K562 (cell line): Measurements from ENCODE around the gene TMC2. TPM values are rescaled to one million over a fixed set of nuclear protein-coding genes. Genes with fewer than 3 reads are reported as not detected.

Experiments used
- ARNT ChIP-seq, 2 experiments: fragments of 450-650 bp; IDR thresholded peaks; 2 replicates each; pipeline ENCODE4 v1.6.1; 2016; ENCODE audit warnings: mild to moderate bottlenecking in 1 of 2
- BRD9 ChIP-seq: fragments of 450-650 bp; IDR thresholded peaks from 2 replicates; pipeline ENCODE4 v1.6.1; 2018; ENCODE audit warnings: low read depth; ENCODE audit not compliant: partially characterized antibody
- CBFA2T2 ChIP-seq: fragments of 450-650 bp; conservative IDR thresholded peaks from 2 replicates; pipeline ENCODE4 v1.6.1; 2017; ENCODE audit warnings: mild to moderate bottlenecking
- DACH1 ChIP-seq: fragments of 450-650 bp; IDR thresholded peaks from 2 replicates; pipeline ENCODE4 v1.6.1; 2018; ENCODE audit not compliant: partially characterized antibody
- FIP1L1 ChIP-seq: fragments of 200-400 bp; formaldehyde crosslinking; IDR thresholded peaks from 2 replicates; pipeline ENCODE4 v1.6.1; 2018; ENCODE audit warnings: mild to moderate bottlenecking, low read depth, low read length; ENCODE audit not compliant: poor library complexity, severe bottlenecking
- FOXP4 ChIP-seq: sonication (generic); formaldehyde crosslinking; IDR thresholded peaks from 2 replicates; pipeline ENCODE4 v1.8.0; 2022; ENCODE audit warnings: mild to moderate bottlenecking, missing genetic modification reagents, borderline replicate concordance
- IRF1 ChIP-seq: sonication (generic); formaldehyde crosslinking; IDR thresholded peaks from 2 replicates; pipeline ENCODE4 v1.8.0; 2022; ENCODE audit warnings: missing genetic modification reagents, mild to moderate bottlenecking, borderline replicate concordance
- KLF6 ChIP-seq: fragments of 250-450 bp; sonication (Bioruptor Pico); IDR thresholded peaks from 2 replicates; pipeline ENCODE4 v1.4.0; 2020; ENCODE audit warnings: mild to moderate bottlenecking, moderate library complexity, borderline replicate concordance
- MYC ChIP-seq, 2 experiments: fragments of 250-450 bp in 1 of 2; sonication (Bioruptor Pico) in 1 of 2; IDR thresholded peaks; 2 replicates each; pipeline versions ENCODE4 v1.5.1 to v1.6.1; 2012 to 2021; ENCODE audit warnings: low read depth in 2 of 2, borderline replicate concordance in 1 of 2, improper control_type of control experiment in 1 of 2, low read length in 1 of 2, mild to moderate bottlenecking in 1 of 2, moderate library complexity in 1 of 2
- NEUROD1 ChIP-seq: fragments of 150-350 bp; IDR thresholded peaks from 2 replicates; pipeline ENCODE4 v1.6.1; 2014; ENCODE audit warnings: borderline replicate concordance, low read length, low read depth; ENCODE audit not compliant: partially characterized antibody
- PHB2 ChIP-seq: fragments of 450-650 bp; IDR thresholded peaks from 2 replicates; pipeline ENCODE4 v1.6.1; 2017; ENCODE audit warnings: low read depth
- POLR2H ChIP-seq: IDR thresholded peaks from 2 replicates; pipeline ENCODE4 v1.6.1; 2016; ENCODE audit warnings: missing genetic modification characterization, low read depth, mild to moderate bottlenecking, control low read depth, missing compliant biosample characterization, moderate library complexity
- TCF3 ChIP-seq: sonication (generic); formaldehyde crosslinking; IDR thresholded peaks from 2 replicates; pipeline ENCODE4 v1.4.0; 2020; ENCODE audit warnings: mild to moderate bottlenecking, missing genetic modification reagents
- WHSC1 ChIP-seq: IDR thresholded peaks from one replicate; pipeline ENCODE4 v1.6.1; 2012; ENCODE audit warnings: low read length, control low read depth, inconsistent platforms
- ZEB2 ChIP-seq: fragments of 450-650 bp; IDR thresholded peaks from 2 replicates; pipeline ENCODE4 v1.6.1; 2016
- polyA plus RNA-seq, 8 experiments: library from polyadenylated mRNA; depleted of rRNA in 4 of 8; stranded (reverse) in 5 of 8; unstranded in 3 of 8; fragments of >200 nt; fragmentation: Nextera tagmentation in 2 of 8; fragmentation: Illumina TruSeq in 1 of 8; extraction: Ambion mirVana in 2 of 8; extraction: Trizol in 1 of 8; gene quantifications; 2 replicates each; pipeline versions ENCODE4 v1.2.1 to v1.2.3, GENCODE V29; 2011 to 2014; ENCODE audit warnings: inconsistent platforms in 1 of 8, missing spikeins in 1 of 8
- total RNA-seq, 7 experiments: library from RNA; depleted of rRNA in 6 of 7; stranded (reverse); fragments of >200 nt in 6 of 7; fragmentation: Illumina TruSeq in 2 of 7; extraction: Trizol in 2 of 7; gene quantifications; 2 replicates each; pipeline versions ENCODE4 v1.2.1 to v1.2.3, GENCODE V29; 2011 to 2021; ENCODE audit warnings: low replicate concordance in 1 of 7
- TF ChIP-seq, protein P1 (sequence below): fragments of 250-450 bp; sonication (Bioruptor Pico); IDR thresholded peaks from 2 replicates; pipeline ENCODE4 v1.5.1; 2021; ENCODE audit warnings: mild to moderate bottlenecking
- TF ChIP-seq, protein P2 (sequence below): fragments of 250-450 bp; sonication (Bioruptor Pico); IDR thresholded peaks from 2 replicates; pipeline ENCODE4 v1.4.0; 2020; ENCODE audit warnings: mild to moderate bottlenecking, moderate library complexity
- TF ChIP-seq, protein P3 (sequence below), 2 experiments: IDR thresholded peaks; 2 replicates each; pipeline ENCODE4 v1.6.1; 2012; ENCODE audit warnings: improper control_type of control experiment in 2 of 2, low read depth in 2 of 2, low read length in 2 of 2, borderline replicate concordance in 1 of 2

Gene TMC2
- total and polyA plus RNA-seq, 9 of the 15 experiments (the other 6 are each of a cell fraction or from before 2014, with no cell fraction given) = not detected

- TF ChIP-seq IRF1 (CRISPR knock-in tag) (no peak), MYC (IDR thresholded peaks at IDR 0.05; ENCODE audit: low read depth, low read length) (peak; percentile 59; the same call in 1 of the 2 replicates), MYC (CRISPR knock-in tag; IDR thresholded peaks at IDR 0.05; ENCODE audit: borderline replicate concordance, low read depth) (no peak), FIP1L1 (no peak), TCF3 (CRISPR knock-in tag) (no peak), FOXP4 (CRISPR knock-in tag) (no peak; the same call in 1 of the 2 replicates), CBFA2T2 (no peak), KLF6 (CRISPR knock-in tag) (no peak), ZEB2 (no peak), PHB2 (no peak), ARNT (IDR thresholded peaks at IDR 0.05) (peak in 1 of 2 experiments; percentile 48; a peak in 1 of 4 replicates), BRD9 (no peak), POLR2H (tag) (peak; percentile 87), NEUROD1 (no peak), DACH1 (no peak), WHSC1 (no peak)
- TF ChIP-seq, protein P1, sequence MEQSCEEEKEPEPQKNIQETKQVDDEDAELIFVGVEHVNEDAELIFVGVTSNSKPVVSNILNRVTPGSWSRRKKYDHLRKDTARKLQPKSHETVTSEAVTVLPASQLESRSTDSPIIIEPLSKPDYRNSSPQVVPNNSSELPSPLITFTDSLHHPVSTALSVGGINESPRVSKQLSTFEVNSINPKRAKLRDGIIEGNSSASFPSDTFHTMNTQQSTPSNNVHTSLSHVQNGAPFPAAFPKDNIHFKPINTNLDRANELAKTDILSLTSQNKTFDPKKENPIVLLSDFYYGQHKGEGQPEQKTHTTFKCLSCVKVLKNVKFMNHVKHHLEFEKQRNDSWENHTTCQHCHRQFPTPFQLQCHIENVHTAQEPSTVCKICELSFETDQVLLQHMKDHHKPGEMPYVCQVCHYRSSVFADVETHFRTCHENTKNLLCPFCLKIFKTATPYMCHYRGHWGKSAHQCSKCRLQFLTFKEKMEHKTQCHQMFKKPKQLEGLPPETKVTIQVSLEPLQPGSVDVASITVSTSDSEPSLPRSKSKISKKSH (CRISPR knock-in tag) = no peak
- TF ChIP-seq, protein P2, sequence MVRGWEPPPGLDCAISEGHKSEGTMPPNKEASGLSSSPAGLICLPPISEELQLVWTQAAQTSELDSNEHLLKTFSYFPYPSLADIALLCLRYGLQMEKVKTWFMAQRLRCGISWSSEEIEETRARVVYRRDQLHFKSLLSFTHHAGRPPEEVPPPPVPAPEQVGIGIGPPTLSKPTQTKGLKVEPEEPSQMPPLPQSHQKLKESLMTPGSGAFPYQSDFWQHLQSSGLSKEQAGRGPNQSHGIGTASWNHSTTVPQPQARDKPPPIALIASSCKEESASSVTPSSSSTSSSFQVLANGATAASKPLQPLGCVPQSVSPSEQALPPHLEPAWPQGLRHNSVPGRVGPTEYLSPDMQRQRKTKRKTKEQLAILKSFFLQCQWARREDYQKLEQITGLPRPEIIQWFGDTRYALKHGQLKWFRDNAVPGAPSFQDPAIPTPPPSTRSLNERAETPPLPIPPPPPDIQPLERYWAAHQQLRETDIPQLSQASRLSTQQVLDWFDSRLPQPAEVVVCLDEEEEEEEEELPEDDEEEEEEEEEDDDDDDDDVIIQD (CRISPR knock-in tag) = no peak
- TF ChIP-seq, protein P3, sequence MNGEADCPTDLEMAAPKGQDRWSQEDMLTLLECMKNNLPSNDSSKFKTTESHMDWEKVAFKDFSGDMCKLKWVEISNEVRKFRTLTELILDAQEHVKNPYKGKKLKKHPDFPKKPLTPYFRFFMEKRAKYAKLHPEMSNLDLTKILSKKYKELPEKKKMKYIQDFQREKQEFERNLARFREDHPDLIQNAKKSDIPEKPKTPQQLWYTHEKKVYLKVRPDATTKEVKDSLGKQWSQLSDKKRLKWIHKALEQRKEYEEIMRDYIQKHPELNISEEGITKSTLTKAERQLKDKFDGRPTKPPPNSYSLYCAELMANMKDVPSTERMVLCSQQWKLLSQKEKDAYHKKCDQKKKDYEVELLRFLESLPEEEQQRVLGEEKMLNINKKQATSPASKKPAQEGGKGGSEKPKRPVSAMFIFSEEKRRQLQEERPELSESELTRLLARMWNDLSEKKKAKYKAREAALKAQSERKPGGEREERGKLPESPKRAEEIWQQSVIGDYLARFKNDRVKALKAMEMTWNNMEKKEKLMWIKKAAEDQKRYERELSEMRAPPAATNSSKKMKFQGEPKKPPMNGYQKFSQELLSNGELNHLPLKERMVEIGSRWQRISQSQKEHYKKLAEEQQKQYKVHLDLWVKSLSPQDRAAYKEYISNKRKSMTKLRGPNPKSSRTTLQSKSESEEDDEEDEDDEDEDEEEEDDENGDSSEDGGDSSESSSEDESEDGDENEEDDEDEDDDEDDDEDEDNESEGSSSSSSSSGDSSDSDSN (IDR thresholded peaks at IDR 0.05; ENCODE audit: borderline replicate concordance in 1 of 2, low read depth in 2 of 2, low read length in 2 of 2) = no peak
Observed at GRCh38 chr20:2663887-2664719, 127.7 kb downstream of the TMC2 start, which contains the start of gene IDH3B (continued).
